ENCODE measurements around the gene PHF1. TPM values are rescaled to one million over a fixed set of nuclear protein-coding genes. Genes with fewer than 3 reads are reported as not detected.

The PHF1 gene
- total RNA-seq: 21.1 and 21.9 TPM in 2 replicates

GRCh38 chr6:33410711-33411631 is at the start of gene PHF1:
PHF1 (plus strand) TSS chr6:33411014; CDS start chr6:33412264, 1,250 bp downstream.

GRCh38 chr6:33391278-33391921 is 19.4 kb upstream of the PHF1 start, which contains the start of gene KIFC1:
KIFC1 (plus strand) TSS chr6:33391823; CDS start chr6:33391986, 163 bp downstream.

GRCh38 chr6:33417903-33418689 is 7.3 kb downstream of the PHF1 start, which contains the start of gene CUTA:
CUTA (minus strand) TSS chr6:33418107; CDS start chr6:33418000, 107 bp downstream.

GRCh38 chr6:33419580-33420490 is 9.0 kb downstream of the PHF1 start, which contains the start of gene SYNGAP1:
SYNGAP1 (plus strand) TSS chr6:33420065; CDS start chr6:33420265, 200 bp downstream.

GRCh38 chr6:33454009-33454946 is 43.5 kb downstream of the PHF1 start, which contains the start of gene ZBTB9:
ZBTB9 (plus strand) TSS chr6:33454576; CDS start chr6:33455101, 525 bp downstream.

Other genes starting within 250 kb of the PHF1 start
- gene COL11A2, start 218.5 kb upstream of the PHF1 start, total RNA-seq: 0.16 and 0.17 TPM in 2 replicates
- gene RXRB, start 210.3 kb upstream of the PHF1 start, total RNA-seq: 25.2 and 26.4 TPM in 2 replicates
- 121 and 154 TPM in 2 replicates for gene SLC39A7, start 210.1 kb upstream of the PHF1 start, total RNA-seq
- 9.5 and 10.9 TPM in 2 replicates for gene HSD17B8, start 206.4 kb upstream of the PHF1 start, total RNA-seq
- gene RING1, start 202.5 kb upstream of the PHF1 start, total RNA-seq: 45.4 and 50.0 TPM in 2 replicates
- gene VPS52, start 139.1 kb upstream of the PHF1 start, total RNA-seq: 46.5 and 49.3 TPM in 2 replicates
- 6,387 and 9,959 TPM in 2 replicates for gene RPS18, start 138.9 kb upstream of the PHF1 start, total RNA-seq
- gene B3GALT4, start 133.9 kb upstream of the PHF1 start, total RNA-seq: 13.6 and 14.6 TPM in 2 replicates
- gene WDR46, start 121.8 kb upstream of the PHF1 start, total RNA-seq: 71.7 and 97.4 TPM in 2 replicates
- 29.7 and 41.6 TPM in 2 replicates for gene PFDN6, start 121.4 kb upstream of the PHF1 start, total RNA-seq
- 21.9 and 23.9 TPM in 2 replicates for gene RGL2, start 112.1 kb upstream of the PHF1 start, total RNA-seq
- gene TAPBP, start 96.9 kb upstream of the PHF1 start, total RNA-seq: 28.6 and 31.1 TPM in 2 replicates
- gene ZBTB22, start 93.3 kb upstream of the PHF1 start, total RNA-seq: 21.8 and 34.4 TPM in 2 replicates
- gene DAXX, start 88.1 kb upstream of the PHF1 start, total RNA-seq: 32.8 and 72.2 TPM in 2 replicates
- gene KIFC1, start 19.2 kb upstream of the PHF1 start, total RNA-seq: 0.52 and 2.7 TPM in 2 replicates
- 90.8 and 170 TPM in 2 replicates for gene CUTA, start 7.1 kb downstream of the PHF1 start, total RNA-seq
- gene SYNGAP1, start 9.1 kb downstream of the PHF1 start, total RNA-seq: 3.5 and 5.2 TPM in 2 replicates
- 3.6 and 4.6 TPM in 2 replicates for gene ZBTB9, start 43.6 kb downstream of the PHF1 start, total RNA-seq
- 6.3 and 6.9 TPM in 2 replicates for gene BAK1, start 169.3 kb downstream of the PHF1 start, total RNA-seq
- 26.3 and 27.8 TPM in 2 replicates for gene ITPR3, start 210.3 kb downstream of the PHF1 start, total RNA-seq